Fibroblast of peridontal ligament (primary cell): ENCODE data around the gene LRRN4.
"Not testable (repeated sequence)": the region's sequence is repeated elsewhere in the genome, so short reads cannot be mapped to it uniquely, and the experiment has no call there.

Experiments used
- DNase-seq: peaks from one replicate; pipeline ENCODE4 v3.0.0-alpha.2; 2010; ENCODE audit errors: extremely low read depth

The LRRN4 gene

GRCh38 chr20:6058684-6059295, 4.9 kb upstream of the LRRN4 start:
- no peak for DNase-seq

- DNase-seq: no peak
These were observed 3.8 kb upstream of the LRRN4 start for GRCh38 chr20:6057691-6058090.

- no peak for DNase-seq
These were observed 3.3 kb upstream of the LRRN4 start for GRCh38 chr20:6057139-6057538.

- no peak for DNase-seq
These were observed 2.2 kb upstream of the LRRN4 start for GRCh38 chr20:6055981-6056569.

- DNase-seq: no peak
These were observed 1.4 kb upstream of the LRRN4 start for GRCh38 chr20:6055161-6055783.

- not testable (repeated sequence) for DNase-seq
These were observed 810 bp upstream of the LRRN4 start for GRCh38 chr20:6054689-6055051.

- DNase-seq: no peak
These were observed 640 bp downstream of the LRRN4 start for GRCh38 chr20:6053064-6053775.

- DNase-seq: peak; percentile 59
These were observed 2.4 kb downstream of the LRRN4 start for GRCh38 chr20:6051505-6051904.

- DNase-seq: no peak
These were observed 5.5 kb downstream of the LRRN4 start for GRCh38 chr20:6048391-6048790.

GRCh38 chr20:6046432-6046831, 7.4 kb downstream of the LRRN4 start:
- no peak for DNase-seq

GRCh38 chr20:6045566-6045965, 8.3 kb downstream of the LRRN4 start:
- DNase-seq: peak; percentile 83

GRCh38 chr20:6044115-6044514, 9.7 kb downstream of the LRRN4 start:
- DNase-seq: no peak

GRCh38 chr20:6041808-6042265, 12.0 kb downstream of the LRRN4 start:
- no peak for DNase-seq

- DNase-seq: no peak
These were observed 12.7 kb downstream of the LRRN4 start for GRCh38 chr20:6040958-6041807.

GRCh38 chr20:6040540-6040939, 13.3 kb downstream of the LRRN4 start:
- DNase-seq: no peak

GRCh38 chr20:6039766-6040165, 14.1 kb downstream of the LRRN4 start:
- DNase-seq: no peak

- no peak for DNase-seq
These were observed 15.6 kb downstream of the LRRN4 start for GRCh38 chr20:6038256-6038655.

GRCh38 chr20:6037082-6037481, 16.8 kb downstream of the LRRN4 start:
- no peak for DNase-seq

GRCh38 chr20:6036213-6036612, 17.6 kb downstream of the LRRN4 start:
- no peak for DNase-seq

- DNase-seq: peak; percentile 33
These were observed 19.5 kb downstream of the LRRN4 start for GRCh38 chr20:6034134-6034969.

- not testable (repeated sequence) for DNase-seq
These were observed 21.0 kb downstream of the LRRN4 start for GRCh38 chr20:6032907-6033306.
